ENCODE measurements around the gene ZNF485.
"Not testable (repeated sequence)": the region's sequence is repeated elsewhere in the genome, so short reads cannot be mapped to it uniquely, and the experiment has no call there.

ZNF485 gene

DNA sequence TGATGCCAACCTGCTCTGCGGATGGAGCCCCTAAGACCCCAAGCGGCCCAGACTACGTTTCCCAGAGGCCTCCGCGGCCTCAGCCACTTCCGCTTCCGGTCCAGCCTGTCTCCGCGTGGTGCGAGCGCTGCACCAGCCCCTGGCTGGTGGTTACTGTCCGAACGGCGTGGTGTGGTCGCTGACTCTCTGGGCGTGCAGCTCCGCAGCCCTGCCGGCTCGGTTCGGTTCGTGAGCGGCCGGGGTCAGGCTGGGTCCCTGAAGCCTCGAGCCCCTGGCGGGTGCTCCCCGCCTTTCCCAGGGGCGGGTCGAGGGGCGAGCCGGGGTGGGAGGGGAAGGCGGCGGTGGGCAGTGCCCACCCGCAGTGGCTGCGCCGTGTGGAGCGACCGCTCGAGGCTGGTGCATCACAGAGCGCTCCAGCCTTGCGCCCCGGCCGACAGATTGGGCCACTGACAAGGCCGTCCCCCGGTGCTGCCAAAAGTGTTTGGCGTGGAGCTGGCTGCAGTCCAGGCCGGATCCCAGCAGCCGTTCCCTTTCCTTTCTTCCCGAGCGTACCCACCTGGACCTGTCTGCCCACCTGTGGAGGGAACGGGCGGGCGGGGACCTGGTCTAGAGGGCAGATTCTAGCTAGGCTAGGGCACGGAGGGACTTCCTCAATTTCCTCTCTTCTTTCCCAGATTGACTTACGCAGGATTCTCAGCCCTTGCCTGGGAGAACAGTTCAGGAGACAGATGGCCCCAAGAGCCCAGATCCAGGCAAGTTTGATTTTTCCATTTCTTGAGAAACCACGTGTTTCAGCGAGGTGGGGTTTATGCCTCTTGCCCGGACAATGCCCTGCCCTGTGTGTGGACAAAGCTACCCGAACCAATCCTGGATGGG is at the start of gene ZNF485:
Gene ZNF485, plus strand, starts transcription at position 116 of the 876 bp plus-strand sequence. Its CDS starts 613 bp downstream, at position 729.
- DNase-seq: peak; percentile 75

DNA sequence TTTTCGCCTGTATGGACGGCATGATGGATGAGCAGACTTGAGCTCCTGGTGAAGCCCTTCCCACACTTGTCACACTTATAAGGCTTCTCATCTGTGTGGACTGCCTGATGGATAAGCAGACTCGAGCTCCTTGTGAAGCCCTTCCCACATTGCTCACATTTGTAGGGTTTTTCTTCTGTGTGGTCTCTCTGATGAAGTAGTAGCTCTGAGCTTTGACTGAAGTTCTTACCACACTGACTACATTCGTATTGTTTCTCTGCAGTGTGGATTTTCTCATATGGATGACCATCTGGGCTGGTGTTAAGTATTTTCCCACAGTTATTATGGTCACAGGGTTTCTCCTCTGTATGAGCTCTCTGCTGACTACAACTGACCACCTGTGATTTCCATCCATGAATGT is 49.0 kb upstream of the ZNF485 start:
- no peak for DNase-seq

DNA sequence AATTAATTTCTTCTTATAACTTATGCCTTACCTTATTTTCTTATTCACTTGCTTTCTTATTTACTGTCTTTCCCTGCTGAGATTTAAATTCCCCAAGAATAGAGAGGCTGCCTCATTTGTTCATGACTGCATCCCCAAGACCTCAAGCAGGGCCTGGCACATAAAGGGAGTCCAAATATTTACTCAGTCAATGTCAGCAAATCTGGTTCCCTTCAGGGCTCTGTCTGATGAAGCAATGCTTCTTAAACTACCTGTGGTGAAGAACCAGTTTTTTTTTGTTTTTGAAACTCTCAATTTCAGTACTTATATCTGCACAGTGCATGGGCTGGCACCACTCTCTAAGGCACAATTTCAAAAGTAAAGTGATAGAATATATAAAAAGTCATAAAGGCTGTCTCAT is 36.6 kb upstream of the ZNF485 start:
- DNase-seq: no peak

- DNase-seq: no peak
Measured at GRCh38 chr10:43570971-43571370, 35.3 kb upstream of the ZNF485 start.

DNA sequence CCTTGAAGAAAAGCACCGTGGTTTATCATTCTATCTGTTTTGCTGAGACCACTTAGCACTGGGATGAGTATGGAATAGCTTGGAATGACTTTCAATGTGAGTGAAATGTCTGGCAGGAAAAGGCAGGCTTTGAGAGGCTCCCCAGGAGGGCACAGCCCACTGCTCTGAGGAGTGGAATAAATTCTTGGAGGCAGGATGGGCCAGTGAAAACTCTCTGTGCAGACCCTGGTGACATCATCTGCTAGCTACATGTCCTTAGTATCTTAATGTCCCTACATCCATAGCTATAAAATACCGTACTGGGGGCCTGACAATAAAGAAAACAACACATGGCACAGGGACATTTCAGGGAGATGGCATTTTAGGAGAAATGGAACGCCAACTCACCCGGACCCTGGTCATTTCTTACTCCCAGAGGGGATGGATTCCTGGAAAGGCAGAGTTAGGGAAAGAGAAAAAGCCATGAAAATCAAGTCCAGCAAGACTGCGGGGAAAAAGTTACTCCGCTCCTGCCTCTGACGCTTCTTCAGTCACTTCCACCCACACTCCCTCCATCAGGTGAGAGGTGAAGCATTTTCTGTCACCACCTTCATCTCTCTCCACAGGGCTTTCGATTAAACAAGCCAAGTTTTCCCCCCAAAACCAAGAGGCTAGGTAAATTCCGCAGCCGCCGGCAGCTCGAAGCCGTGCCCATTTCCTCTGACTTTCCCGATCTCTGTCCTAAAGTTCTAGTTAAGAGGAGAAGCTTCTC is 32.8 kb upstream of the ZNF485 start:
- DNase-seq: no peak

DNA sequence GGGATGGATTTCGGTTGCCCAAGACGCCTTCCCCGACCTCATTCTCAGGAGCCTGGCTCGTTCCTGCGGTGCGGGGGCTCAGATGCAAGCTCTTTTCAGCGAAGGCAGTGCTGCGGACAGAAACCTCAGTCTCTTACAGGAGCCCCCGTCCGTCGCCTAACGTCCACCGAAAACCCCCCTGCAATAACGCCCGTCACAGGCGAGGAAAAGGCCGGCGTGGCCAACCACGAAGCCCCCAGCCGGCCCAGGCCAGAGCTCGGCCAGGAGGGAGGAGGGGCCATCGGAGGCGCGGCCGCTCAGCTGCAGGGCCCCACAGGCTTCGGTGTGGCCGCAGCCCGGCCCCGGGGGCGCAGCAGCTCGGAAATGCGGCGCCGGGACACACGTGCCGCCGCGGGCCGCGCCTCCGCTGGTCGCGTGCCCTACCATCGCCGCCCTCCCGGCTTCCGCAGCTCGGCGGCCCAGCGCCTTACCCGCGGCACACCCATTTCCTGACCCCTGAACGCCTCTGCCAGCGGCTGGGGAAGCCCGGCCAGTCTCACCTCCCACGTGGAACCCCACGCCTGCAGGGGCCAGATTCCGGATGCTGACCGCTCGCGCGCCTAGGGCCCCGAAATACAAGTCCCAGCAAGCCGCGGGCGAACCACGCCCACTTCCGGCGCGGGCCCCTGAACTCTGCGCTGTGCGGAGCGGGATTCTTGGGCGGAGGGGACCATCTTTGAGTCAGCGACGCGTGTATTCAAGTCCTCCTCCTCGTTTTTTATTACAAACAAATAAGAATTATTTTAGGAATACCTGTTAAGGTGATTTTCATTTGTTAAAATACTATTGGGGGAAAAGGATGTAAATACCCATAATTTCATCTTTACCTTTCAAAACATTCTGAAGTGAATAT is 32.0 kb upstream of the ZNF485 start, which contains the start of gene ZNF239:
Gene ZNF239, minus strand, starts transcription at position 616 of the 892 bp plus-strand sequence. CDS start 16,537 bp downstream, outside the sequence.
- peak; percentile 43 for DNase-seq

DNA sequence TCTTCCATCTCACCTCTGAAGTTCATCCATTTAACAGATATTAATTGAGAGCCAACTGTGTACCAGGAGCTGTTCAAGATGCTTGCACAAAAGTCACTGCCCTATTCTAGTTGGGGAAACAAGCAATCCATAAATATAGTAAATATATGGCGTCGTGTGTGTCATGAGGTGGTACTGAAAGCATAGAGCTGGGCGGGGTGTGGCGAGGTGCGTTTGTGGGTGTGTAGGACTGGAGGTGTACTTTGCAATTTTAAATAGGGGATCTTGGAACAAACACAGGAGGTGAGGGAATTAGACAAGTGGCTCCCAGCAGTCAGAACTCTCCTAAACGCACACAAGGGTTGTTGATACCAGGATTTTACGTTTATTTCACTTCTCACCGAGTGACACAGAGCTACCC is 31.3 kb upstream of the ZNF485 start:
- no peak for DNase-seq

GRCh38 chr10:43576062-43576461 is 30.2 kb upstream of the ZNF485 start:
- no peak for DNase-seq

GRCh38 chr10:43576580-43576979 is 29.7 kb upstream of the ZNF485 start:
- no peak for DNase-seq

- DNase-seq: no peak
Measured at GRCh38 chr10:43584051-43584450, 22.2 kb upstream of the ZNF485 start.

DNA sequence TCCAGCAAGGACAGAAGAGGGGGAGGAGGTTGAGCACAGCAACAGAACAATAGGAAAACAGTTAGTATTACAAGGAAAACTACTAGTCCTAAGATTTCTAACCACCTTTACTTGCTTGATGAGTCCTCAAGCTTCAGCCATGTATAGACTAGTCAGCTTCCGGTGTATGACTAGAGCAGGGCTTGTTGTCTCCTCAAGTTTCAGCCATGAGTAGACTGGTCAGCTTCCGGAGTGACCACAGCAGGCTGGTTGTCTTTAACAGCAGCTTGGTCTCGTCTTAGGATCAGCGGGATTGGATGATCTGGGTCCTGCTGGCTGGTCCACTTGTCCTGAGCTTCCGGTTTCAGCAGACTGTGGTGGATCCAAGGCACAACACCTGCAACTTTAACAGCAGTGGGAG is 21.2 kb upstream of the ZNF485 start:
- DNase-seq: no peak

- no peak for DNase-seq
Measured at GRCh38 chr10:43585981-43586729, 20.1 kb upstream of the ZNF485 start.

DNA sequence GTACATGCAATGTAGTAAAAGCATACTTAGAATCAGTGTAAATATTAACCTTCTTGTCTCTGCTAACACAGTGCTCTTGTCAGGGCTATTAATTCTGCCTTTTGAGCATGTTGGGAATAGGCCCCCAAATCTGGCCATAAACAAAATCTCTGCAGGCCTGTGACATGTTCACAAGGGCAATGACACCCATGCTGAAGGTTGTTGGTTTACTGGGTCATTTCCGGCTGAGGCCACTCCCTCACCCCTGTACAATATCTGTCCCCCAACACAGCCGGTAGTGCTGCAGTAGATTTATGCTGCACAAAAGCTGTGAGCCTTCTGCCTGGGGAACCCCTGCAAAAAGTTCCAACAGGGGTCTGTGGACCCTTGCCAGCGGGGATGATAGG is 19.5 kb upstream of the ZNF485 start:
- DNase-seq: not testable (repeated sequence)

DNA sequence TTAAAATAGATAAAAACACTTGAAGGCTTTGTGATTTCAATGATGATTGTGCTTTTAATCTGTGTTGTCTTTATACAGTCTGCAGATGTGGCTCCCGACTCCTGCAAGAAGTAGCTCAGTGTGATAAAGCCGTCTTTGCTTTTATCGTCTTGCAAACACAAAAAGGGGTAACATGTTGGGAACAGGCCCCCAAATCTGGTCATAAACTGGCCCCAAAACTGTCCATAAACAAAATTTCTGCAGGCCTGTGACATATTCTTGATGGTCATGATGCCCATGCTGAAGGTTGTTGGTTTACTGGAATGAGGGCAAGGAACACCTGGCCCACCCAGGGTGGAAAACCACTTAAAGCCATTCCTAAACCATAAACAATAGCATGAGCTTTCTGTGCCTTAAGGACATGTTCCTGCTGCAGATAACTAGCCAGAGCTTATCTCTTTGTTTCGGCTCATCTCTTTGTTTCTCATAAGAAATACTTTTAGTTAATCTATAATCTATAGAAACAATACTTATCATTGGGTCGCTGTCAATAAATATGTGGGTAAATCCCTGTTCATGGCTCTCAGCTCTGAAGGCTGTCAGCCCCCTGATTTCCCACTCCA is 14.8 kb upstream of the ZNF485 start:
- no peak for DNase-seq

DNA sequence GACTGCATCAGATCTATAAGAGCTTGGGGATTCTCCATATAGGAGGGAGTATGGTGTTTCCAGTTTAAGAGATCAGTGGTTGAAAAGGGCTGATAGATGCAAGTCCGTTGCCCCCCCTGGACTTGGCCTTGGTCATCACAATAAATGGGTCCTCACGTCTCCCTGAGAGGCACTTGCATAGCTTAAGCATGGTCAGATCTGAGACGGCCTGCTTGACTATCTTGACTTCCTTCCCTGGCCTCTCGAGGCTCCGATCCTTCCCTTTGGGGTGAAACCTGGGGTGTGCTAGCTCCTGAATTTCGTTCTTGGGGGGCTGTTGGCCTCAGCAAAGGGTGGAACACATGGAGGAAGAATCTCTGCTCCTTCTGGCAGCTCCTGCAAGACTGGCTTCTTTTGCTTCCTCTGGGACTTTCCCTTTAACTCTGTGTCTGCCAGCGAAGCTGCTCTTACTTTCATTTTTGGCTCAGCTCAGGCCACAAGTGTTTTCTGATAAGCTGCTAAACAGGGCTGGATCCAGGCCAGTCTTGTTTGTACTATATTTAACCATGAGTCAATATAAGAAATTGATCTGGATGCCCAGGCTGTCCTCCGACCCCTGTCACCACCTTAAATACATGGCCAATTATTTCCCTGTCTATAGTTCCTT is 11.2 kb upstream of the ZNF485 start:
- DNase-seq: no peak

DNA sequence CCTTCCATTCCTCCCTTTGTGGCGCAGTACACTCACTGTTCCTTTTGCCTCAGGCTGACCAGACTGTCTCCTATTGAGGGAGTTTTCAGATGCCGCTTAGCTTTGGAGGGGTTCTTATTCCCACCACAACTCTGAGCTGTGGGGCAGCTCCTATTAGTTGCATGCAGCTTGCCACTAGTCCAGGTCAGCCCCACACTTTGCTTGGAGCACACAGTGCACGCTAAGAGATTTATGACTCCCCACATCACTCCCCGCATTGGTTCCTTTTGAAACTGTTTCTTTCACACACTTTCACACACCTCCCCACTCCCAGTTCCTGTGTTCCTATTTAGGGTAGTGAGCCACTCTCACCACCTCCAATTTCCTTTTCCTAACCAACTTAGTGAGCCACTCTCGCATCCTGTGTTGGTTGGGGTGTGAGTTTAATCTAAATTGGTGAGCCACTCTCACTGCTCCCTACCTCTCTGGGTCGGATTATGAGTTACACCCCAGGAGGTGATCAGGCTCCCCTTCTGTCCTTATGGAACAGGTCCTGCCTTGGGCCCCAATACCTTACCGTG is 10.4 kb upstream of the ZNF485 start:
- DNase-seq: no peak

DNA sequence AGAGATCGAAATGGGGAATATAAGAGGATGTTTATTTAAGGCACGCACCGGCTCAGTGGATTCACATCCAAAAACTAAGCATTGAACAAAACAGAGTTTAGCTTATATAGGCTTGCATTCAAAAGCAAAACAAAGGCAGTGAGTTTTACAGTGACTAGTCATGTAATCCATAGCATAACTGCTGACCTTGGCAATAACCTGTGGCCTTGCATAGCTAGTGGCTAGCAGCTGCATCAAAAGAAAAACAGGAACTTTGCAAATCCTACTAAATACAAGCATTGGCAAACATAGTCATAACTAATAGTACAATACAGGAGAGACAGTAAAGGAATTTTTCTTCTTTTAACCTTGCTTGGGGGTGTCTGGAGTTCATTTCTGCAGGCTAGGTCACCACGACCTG is 9.7 kb upstream of the ZNF485 start:
- DNase-seq: no peak

GRCh38 chr10:43598446-43598845 is 7.8 kb upstream of the ZNF485 start:
- DNase-seq: no peak

DNA sequence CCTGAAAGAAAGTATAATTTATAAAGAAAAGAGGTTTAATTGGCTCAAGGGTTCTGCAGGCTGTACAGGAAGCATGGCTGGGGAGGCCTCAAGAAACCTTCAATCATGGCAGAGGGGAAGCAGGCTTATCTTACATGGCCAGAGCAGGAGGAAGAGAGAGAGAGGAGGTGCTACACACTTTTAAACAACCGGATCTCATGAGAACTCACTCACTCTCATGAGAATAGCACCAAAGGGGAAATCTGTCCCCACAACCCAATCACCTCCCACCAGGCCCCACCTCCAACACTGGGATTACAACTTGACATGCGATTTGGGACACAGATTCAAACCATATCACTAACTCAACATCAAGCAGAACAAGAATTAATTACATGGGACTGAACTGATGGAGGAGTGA is 6.9 kb upstream of the ZNF485 start:
- DNase-seq: no peak

GRCh38 chr10:43601576-43601975 is 4.7 kb upstream of the ZNF485 start:
- DNase-seq: not testable (repeated sequence)

DNA sequence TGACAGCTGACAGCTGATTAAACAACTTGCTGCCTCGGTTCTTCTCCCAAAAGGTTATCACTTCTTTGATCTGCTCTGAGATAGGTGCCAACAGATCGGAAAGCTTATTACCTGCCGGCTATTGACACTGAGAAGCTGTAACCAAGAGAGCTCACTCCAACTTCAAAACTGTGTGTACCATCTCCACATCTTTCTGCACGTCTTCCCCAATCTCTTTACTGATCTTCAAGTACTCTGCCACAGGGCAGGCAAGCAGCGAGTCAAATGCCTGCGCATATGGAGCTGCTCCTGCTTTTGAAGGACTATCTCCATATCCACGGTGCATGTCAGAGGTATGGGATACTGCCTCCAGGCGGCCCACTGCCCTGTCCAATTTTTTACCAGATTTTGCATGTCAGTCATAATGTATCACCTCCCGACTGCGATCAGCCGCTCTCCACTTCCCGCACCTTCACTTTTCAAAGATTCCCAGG is 352 bp upstream of the ZNF485 start:
- no peak for DNase-seq

Measured in 8988T (cell line).